ENCODE results near the gene ARHGEF18.

ARHGEF18 gene

GRCh38 chr19:7394731-7395359 is 46.1 kb downstream of the ARHGEF18 start:
- 0 out of 2 replicates have a peak, but pooled peaks have one; percentile 8 for TF ChIP-seq CREB1 (IDR thresholded peaks at IDR 0.05; ENCODE audit: low read depth)
- TF ChIP-seq ZBTB7A (IDR thresholded peaks at IDR 0.05; ENCODE audit: low read depth) = peak; percentile 78
- peak; percentile 92 for TF ChIP-seq TAF1 (IDR thresholded peaks at IDR 0.05; ENCODE audit: low read depth)
- TF ChIP-seq YY1 (IDR thresholded peaks at IDR 0.05; ENCODE audit: low read depth) = no peak

DNA sequence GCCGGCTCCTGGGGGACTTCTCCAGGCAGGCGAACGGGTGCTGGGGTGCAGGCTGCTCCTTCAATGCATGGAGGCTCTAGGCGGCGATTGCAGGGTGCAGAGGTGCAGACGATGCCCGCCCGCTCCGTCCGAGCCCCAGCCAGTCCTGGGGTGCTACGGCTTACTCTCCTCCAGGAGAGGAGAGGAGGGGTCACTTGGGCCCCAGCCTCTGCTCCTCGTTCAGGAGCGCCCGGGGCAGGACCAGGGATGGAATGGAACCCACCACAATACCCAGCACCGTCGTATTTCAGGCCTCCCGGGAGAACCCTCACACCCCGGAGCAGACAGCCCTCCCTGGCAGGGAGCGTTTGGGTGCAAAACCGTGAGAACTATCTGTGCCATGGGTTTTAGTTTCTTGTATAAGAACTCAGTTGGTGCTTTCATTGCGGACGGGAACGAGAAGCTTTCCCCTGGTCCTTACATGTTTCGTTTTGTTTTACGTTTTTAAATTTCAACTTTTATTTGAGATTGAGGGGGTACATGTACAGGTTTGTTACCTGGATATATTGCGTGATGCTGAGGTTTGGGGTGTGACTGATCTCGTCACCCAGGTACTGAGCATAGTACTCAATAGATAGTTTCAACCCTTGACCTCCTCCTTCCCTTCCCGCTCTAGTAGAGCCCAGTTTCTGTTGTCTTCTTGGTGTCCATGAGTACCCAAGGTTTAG is 46.8 kb downstream of the ARHGEF18 start:
- no peak for TF ChIP-seq YY1 (IDR thresholded peaks at IDR 0.05; ENCODE audit: low read depth)
- 0 out of 2 replicates have a peak, but pooled peaks have one; percentile 1 for TF ChIP-seq CREB1 (IDR thresholded peaks at IDR 0.05; ENCODE audit: low read depth)

DNA sequence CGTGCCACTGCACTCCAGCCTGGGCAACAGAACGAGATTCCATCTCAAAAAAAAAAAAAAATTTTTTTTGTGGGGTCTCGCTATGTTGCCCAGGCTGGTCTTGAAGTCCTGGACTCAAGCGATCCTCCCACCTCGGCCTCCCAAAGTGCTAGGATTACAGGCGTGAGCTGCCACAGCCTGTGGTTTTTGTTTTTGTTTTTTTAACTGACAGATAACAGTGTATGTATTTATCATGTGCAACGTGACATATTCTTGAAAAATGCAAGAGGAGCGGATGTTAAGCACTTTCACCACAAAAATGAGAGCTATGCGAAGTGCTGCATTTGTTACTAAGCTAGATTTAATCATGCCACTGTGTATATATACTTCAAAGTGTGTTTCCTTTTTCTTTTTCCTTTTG is 49.0 kb downstream of the ARHGEF18 start:
- TF ChIP-seq YY1 (IDR thresholded peaks at IDR 0.05; ENCODE audit: low read depth) (no peak), FOXM1 (IDR thresholded peaks at IDR 0.05; ENCODE audit: borderline replicate concordance, low read depth) (no peak), CEBPB (IDR thresholded peaks at IDR 0.05) (no peak), NFIC (IDR thresholded peaks at IDR 0.05) (no peak), TEAD4 (IDR thresholded peaks at IDR 0.05) (no peak), TCF12 (IDR thresholded peaks at IDR 0.05; ENCODE audit: low read depth) (no peak), RAD21 (IDR thresholded peaks at IDR 0.05; ENCODE audit: low read depth) (no peak)
- TF ChIP-seq, protein P1, sequence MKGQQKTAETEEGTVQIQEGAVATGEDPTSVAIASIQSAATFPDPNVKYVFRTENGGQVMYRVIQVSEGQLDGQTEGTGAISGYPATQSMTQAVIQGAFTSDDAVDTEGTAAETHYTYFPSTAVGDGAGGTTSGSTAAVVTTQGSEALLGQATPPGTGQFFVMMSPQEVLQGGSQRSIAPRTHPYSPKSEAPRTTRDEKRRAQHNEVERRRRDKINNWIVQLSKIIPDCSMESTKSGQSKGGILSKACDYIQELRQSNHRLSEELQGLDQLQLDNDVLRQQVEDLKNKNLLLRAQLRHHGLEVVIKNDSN (IDR thresholded peaks at IDR 0.05) = no peak

Measured in Ishikawa (cell line).